Measurements from ENCODE around the gene FGGY.

DNA sequence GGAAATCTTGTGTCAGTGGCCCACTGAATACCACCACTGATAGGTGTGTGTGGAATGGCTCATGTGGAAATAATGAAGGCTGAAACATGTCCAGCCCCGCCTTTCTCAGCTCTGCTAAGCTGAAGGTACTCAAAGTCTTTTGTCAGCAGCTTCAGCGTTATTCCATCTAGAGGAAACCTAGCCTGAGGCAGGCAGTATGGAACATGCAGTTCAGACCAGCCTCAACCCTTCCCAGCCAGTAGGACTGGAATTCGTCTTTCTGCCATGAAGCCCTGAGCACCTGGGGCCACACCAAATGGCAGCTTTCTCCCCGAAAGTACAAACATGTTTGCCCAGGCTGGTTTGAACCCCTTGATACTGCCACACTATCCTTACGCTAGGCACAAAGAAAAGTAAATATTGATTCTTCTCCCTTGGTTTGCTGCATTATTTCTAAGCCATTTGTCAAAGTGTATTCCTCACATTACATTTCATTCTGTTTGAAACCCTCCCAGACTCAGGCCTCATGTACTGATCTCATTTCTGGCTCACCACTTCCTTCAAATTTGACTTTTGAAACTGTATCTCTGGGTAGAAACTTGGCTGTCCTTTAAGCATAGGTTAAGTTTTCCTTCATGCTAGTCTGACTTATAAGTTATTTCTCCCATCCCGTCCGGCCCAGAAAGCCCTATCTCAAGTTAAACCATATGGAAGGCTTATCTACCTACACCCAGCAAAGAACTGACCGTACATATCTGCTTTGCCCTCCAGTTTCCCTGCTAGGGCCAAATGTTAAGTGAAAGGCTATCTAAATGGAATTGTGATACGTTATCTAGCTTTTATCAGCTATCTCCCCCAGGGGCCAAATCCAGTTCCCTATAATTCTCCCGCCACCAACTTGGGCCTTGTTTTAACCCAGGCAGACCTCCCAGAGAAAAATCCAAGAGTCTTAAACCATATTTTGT is 472.2 kb downstream of the FGGY start:
- TF ChIP-seq CTCF (conservative IDR thresholded peaks at IDR 0.05 in 1 of 2, IDR thresholded peaks at IDR 0.05 in 1 of 2; ENCODE audit: extremely low read depth in 1 of 2, insufficient read depth in 1 of 2, low read depth in 1 of 2, low read length in 2 of 2): no peak
- no peak for TF ChIP-seq EZH2 (IDR thresholded peaks at IDR 0.05; ENCODE audit: borderline replicate concordance, low read length)
